Activated T-cell treated with anti-CD3 and anti-CD28 coated beads, Interleukin-2, amount 50 U/mL, for 1 hour (primary cell): ENCODE data around the gene PLIN1.

Source experiments
- DNase-seq: peaks from one replicate; pipeline ENCODE4 v3.0.0-alpha.2; 2020

PLIN1 gene

DNA sequence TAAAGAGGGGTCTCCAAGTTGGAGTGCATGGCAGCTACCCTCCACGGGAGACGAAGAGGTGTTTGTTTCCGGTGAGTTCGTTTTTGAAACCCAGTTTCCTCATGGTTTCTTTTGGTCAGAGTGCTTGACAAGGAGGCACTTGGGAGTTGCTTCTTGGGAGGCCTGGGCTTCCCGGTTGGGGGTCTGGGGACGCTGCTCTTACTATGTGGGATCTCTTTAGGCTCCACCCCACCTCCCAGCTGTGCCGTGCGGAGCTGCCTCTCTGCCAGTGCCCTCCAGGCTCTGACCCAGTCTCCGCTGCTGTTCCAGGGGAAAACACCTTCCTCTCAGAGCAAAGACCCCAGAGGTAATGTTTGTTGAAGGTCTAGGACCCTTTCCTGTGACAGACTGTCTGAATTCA, 53.5 kb downstream of the PLIN1 start:
- DNase-seq = no peak

DNA sequence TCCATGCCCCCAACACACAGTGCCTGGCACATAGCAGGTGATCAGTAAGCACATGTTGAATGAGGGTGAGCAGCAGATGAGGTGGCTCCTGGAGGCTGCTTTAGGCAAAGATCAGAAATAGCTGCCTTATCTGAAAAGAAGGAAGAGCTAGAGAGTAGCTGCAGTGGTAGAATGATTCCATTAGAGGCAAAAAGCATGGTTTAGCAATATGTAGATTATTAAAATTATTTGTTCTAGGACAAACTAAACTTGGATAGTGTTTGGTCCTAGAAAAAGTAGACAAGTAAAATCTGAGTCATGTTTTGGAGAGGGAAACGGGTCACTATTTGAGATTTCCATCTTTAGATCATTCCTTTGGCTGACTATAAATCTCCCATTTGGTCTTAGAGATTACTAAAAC, 56.0 kb downstream of the PLIN1 start:
- no peak for DNase-seq

DNA sequence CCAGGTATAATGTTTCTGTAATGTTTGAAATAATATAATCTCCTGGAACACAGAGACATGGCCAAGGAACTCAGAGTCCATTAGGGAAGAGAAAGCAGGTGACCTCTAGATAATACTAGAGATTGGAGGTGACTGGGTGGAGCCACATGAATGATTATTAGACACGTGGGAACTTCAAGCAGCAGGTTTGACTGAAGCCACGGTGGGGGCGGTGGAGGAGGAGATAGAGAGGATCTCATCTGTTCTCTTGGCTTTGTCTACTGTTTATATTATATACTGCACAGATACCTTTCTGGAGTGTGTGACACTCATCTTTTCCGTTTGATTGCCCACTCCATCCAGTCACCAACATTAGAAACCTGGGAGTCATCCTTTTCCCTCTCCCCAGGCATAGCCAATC, 57.6 kb downstream of the PLIN1 start:
- no peak for DNase-seq

- no peak for DNase-seq
Observed at GRCh38 chr15:89616228-89616627, 62.9 kb downstream of the PLIN1 start.

GRCh38 chr15:89615135-89615534, 64.0 kb downstream of the PLIN1 start:
- no peak for DNase-seq
